Fibroblast of skin of left biceps (primary cell): ENCODE data around the gene CNGB1.
"Not testable (repeated sequence)": the region's sequence is repeated elsewhere in the genome, so short reads cannot be mapped to it uniquely, and the experiment has no call there.

Experiments used
- DNase-seq, 2 experiments: peaks; one replicate each; pipeline ENCODE4 v3.0.0-alpha.2; 2013; ENCODE audit warnings: low read depth in 2 of 2

CNGB1 gene

GRCh38 chr16:57929250-57929649 lies 41.7 kb downstream of the CNGB1 start:
- no peak for DNase-seq

- no peak for DNase-seq
These were observed 44.9 kb downstream of the CNGB1 start for GRCh38 chr16:57926041-57926440.

GRCh38 chr16:57925310-57925709 lies 45.6 kb downstream of the CNGB1 start:
- DNase-seq, result no peak

- DNase-seq, result no peak
These were observed 46.4 kb downstream of the CNGB1 start for GRCh38 chr16:57924514-57924913.

GRCh38 chr16:57923841-57924240 lies 47.1 kb downstream of the CNGB1 start:
- no peak for DNase-seq

GRCh38 chr16:57923418-57923817 lies 47.5 kb downstream of the CNGB1 start:
- no peak for DNase-seq

- DNase-seq, result no peak
These were observed 50.1 kb downstream of the CNGB1 start for GRCh38 chr16:57920880-57921229.

- DNase-seq, result no peak
These were observed 50.6 kb downstream of the CNGB1 start for GRCh38 chr16:57920215-57920879.

GRCh38 chr16:57918994-57919393 lies 51.9 kb downstream of the CNGB1 start:
- DNase-seq, result no peak

GRCh38 chr16:57918444-57918843 lies 52.5 kb downstream of the CNGB1 start:
- DNase-seq, result no peak

- not testable (repeated sequence) for DNase-seq
These were observed 53.0 kb downstream of the CNGB1 start for GRCh38 chr16:57917929-57918328.

- not testable (repeated sequence) for DNase-seq
These were observed 53.4 kb downstream of the CNGB1 start for GRCh38 chr16:57917489-57917888.

GRCh38 chr16:57916735-57917438 lies 54.0 kb downstream of the CNGB1 start:
- DNase-seq, result no peak

- DNase-seq, result no peak
These were observed 55.0 kb downstream of the CNGB1 start for GRCh38 chr16:57915811-57916488.

- DNase-seq, result no peak
These were observed 55.7 kb downstream of the CNGB1 start for GRCh38 chr16:57915267-57915666.

- no peak for DNase-seq
These were observed 56.4 kb downstream of the CNGB1 start for GRCh38 chr16:57914244-57915173.

- DNase-seq, result no peak
These were observed 58.2 kb downstream of the CNGB1 start for GRCh38 chr16:57912529-57913260.

- no peak for DNase-seq
These were observed 59.2 kb downstream of the CNGB1 start for GRCh38 chr16:57911743-57912142.

- DNase-seq, result no peak
These were observed 60.2 kb downstream of the CNGB1 start for GRCh38 chr16:57910696-57911095.

- no peak for DNase-seq
These were observed 62.4 kb downstream of the CNGB1 start for GRCh38 chr16:57908409-57908987.
